OCI-LY3 (cell line): ENCODE results near the gene PRKCE.
"Not testable (repeated sequence)": the region's sequence is repeated elsewhere in the genome, so short reads cannot be mapped to it uniquely, and the experiment has no call there.

ENCODE experiments used
- H2AFZ ChIP-seq: fragments of 200-600, 300-600 bp; shearing (Covaris generic); 2 replicates; pipeline ENCODE4 v1.6.0; 2014; ENCODE audit warnings: antibody characterized with exemption, low read depth, low read length
- H3K27ac ChIP-seq: fragments of 200-600, 300-600 bp; sonication (generic); 2 replicates; pipeline ENCODE4 v1.5.1; 2014; ENCODE audit warnings: mild to moderate bottlenecking, low read length, moderate library complexity, mixed read lengths
- H3K27me3 ChIP-seq: fragments of 200-600, 300-600 bp; sonication (generic); 2 replicates; pipeline ENCODE4 v1.6.1; 2014; ENCODE audit warnings: low read depth, low read length, mixed read lengths
- H3K36me3 ChIP-seq: fragments of 200-600, 300-600 bp; sonication (generic); replicated peaks from 2 replicates; pipeline ENCODE3; 2014; ENCODE audit warnings: low read depth, low read length, mixed read lengths
- H3K4me1 ChIP-seq: fragments of 300-600, 200-600 bp; sonication (generic); 2 replicates; pipeline ENCODE4 v1.6.1; 2014; ENCODE audit warnings: low read length, mixed read lengths
- H3K4me2 ChIP-seq: fragments of 200-600, 300-600 bp; sonication (generic); 2 replicates; pipeline ENCODE4 v1.6.1; 2014; ENCODE audit warnings: low read length, mixed read lengths
- H3K4me3 ChIP-seq: fragments of 300-600, 200-600 bp; sonication (generic); 2 replicates; pipeline ENCODE4 v1.5.1; 2014; ENCODE audit warnings: antibody characterized with exemption, mild to moderate bottlenecking, low read length, moderate library complexity
- H3K79me2 ChIP-seq: fragments of 300-600, 200-600 bp; shearing (Covaris generic); 2 replicates; pipeline ENCODE4 v1.6.1; 2014; ENCODE audit warnings: mild to moderate bottlenecking, low read length, mixed read lengths
- H3K9ac ChIP-seq: fragments of 300-600, 200-600 bp; shearing (Covaris generic); 2 replicates; pipeline ENCODE4 v1.6.0; 2014; ENCODE audit warnings: mild to moderate bottlenecking, low read length, moderate library complexity
- H3K9me3 ChIP-seq: fragments of 200-600, 300-600 bp; shearing (Covaris generic); 2 replicates; pipeline ENCODE4 v1.6.1; 2014; ENCODE audit warnings: low read length, mixed read lengths; ENCODE audit not compliant: insufficient read depth
- H4K20me1 ChIP-seq: fragments of 200-600, 300-600 bp; sonication (generic); 2 replicates; pipeline ENCODE4 v1.6.1; 2016; ENCODE audit warnings: low read length, mixed read lengths; ENCODE audit not compliant: insufficient read depth
- EZH2phosphoT487 ChIP-seq: fragments of 200-600 bp; shearing (Covaris generic); IDR thresholded peaks from 2 replicates; pipeline ENCODE4 v1.6.1; 2018; ENCODE audit warnings: antibody characterized with exemption, mixed run types, low read depth
- TF ChIP-seq, protein P1 (sequence below): fragments of 200-600, 300-600 bp; sonication (generic); IDR thresholded peaks from 2 replicates; pipeline ENCODE4 v1.5.1; 2014; ENCODE audit warnings: antibody characterized with exemption, low read length, low read depth

PRKCE gene

GRCh38 chr2:45889620-45890370 is 238.3 kb downstream of the PRKCE start:
- Histone ChIP-seq H3K4me1 (peaks cover 52% of the 10 kb centered on the region), H3K4me3 (peak overlapping the region; percentile 61), H3K27me3 (no peaks in the 10 kb centered on the region), H3K9ac (peak overlapping the region; percentile 34), H3K79me2 (no peaks in the 10 kb centered on the region), H4K20me1 (no peaks in the 10 kb centered on the region), H3K4me2 (peak overlapping the region; percentile 84), H3K27ac (peak overlapping the region; percentile 48), H3K36me3 (no peaks in the 10 kb centered on the region), H2AFZ (no peak overlapping the region), H3K9me3 (no peaks in the 10 kb centered on the region)
- TF ChIP-seq, protein P1, sequence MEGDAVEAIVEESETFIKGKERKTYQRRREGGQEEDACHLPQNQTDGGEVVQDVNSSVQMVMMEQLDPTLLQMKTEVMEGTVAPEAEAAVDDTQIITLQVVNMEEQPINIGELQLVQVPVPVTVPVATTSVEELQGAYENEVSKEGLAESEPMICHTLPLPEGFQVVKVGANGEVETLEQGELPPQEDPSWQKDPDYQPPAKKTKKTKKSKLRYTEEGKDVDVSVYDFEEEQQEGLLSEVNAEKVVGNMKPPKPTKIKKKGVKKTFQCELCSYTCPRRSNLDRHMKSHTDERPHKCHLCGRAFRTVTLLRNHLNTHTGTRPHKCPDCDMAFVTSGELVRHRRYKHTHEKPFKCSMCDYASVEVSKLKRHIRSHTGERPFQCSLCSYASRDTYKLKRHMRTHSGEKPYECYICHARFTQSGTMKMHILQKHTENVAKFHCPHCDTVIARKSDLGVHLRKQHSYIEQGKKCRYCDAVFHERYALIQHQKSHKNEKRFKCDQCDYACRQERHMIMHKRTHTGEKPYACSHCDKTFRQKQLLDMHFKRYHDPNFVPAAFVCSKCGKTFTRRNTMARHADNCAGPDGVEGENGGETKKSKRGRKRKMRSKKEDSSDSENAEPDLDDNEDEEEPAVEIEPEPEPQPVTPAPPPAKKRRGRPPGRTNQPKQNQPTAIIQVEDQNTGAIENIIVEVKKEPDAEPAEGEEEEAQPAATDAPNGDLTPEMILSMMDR = no peak
- no peak for TF ChIP-seq EZH2phosphoT487

GRCh38 chr2:45890371-45890646 is 238.8 kb downstream of the PRKCE start:
- not testable (repeated sequence) for H3K79me2 ChIP-seq, H3K9ac ChIP-seq, H3K9me3 ChIP-seq, H3K27me3 ChIP-seq, H4K20me1 ChIP-seq, H2AFZ ChIP-seq, H3K36me3 ChIP-seq
- Histone ChIP-seq H3K4me3 (peak overlapping the region; percentile 61), H3K27ac (peak overlapping the region; percentile 48), H3K4me2 (peak overlapping the region; percentile 84), H3K4me1 (peaks cover 52% of the 10 kb centered on the region)

- Histone ChIP-seq H3K79me2 (no peaks in the 10 kb centered on the region), H3K27ac (peak overlapping the region; percentile 48; the same call in 1 of the 2 replicates), H3K4me1 (peaks cover 52% of the 10 kb centered on the region), H3K4me3 (no peak overlapping the region), H3K27me3 (no peaks in the 10 kb centered on the region), H3K9me3 (no peaks in the 10 kb centered on the region), H3K36me3 (no peaks in the 10 kb centered on the region), H2AFZ (no peak overlapping the region), H3K4me2 (peak overlapping the region; percentile 84), H3K9ac (no peak overlapping the region; the same call in 1 of the 2 replicates), H4K20me1 (no peaks in the 10 kb centered on the region)
- TF ChIP-seq, protein P1 = no peak
- no peak for TF ChIP-seq EZH2phosphoT487
Measured at GRCh38 chr2:45890819-45891218, 239.3 kb downstream of the PRKCE start.

DNA sequence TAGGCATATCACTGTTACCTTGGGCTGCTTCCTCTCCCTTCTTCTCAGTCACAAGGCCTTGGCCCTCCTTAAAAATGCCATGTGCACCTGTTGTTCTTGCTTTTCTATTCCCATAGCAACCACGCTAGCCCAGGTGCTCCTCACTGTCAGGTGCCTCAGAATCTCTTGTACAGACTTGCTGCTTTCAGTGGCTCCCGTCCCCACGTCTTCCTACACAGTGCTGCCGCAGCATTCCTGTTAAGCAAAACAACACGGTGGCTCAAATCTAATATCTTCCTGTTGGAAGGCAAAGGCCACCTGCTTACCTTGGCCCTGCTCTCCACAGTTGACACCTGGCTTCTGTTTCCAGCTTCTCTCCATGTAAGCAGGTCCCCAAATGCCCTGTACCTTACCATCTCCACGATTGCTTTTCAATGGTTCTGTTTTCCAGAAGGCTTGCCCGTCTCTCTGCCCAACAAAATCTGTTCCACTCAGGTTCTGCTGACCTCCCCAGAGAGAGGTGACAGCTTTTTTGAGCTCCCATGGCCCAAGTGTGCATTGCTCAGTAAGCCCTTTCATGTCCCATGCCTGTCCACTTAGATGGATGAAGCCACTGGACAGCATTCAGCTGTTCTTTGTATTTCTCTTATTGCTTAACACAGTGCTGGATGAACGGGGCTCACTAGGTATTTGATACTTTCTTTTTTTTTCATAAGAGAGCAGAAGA is 240.4 kb downstream of the PRKCE start:
- Histone ChIP-seq H3K79me2 (no peaks in the 10 kb centered on the region), H3K36me3 (no peaks in the 10 kb centered on the region), H3K4me1 (peaks cover 47% of the 10 kb centered on the region), H3K4me3 (no peak overlapping the region), H2AFZ (no peak overlapping the region), H3K4me2 (peak overlapping the region; percentile 8; the same call in 1 of the 2 replicates), H3K9ac (no peak overlapping the region), H3K27me3 (no peaks in the 10 kb centered on the region), H3K27ac (no peak overlapping the region), H3K9me3 (no peaks in the 10 kb centered on the region), H4K20me1 (no peaks in the 10 kb centered on the region)
- TF ChIP-seq, protein P1 = no peak
- no peak for TF ChIP-seq EZH2phosphoT487
